Ishikawa (cell line): ENCODE measurements around the gene SLC45A3.

Experiments
- CEBPB ChIP-seq: IDR thresholded peaks from 2 replicates; pipeline ENCODE4 v1.6.1; 2012
- CREB1 ChIP-seq: IDR thresholded peaks from 2 replicates; pipeline ENCODE4 v1.6.1; 2012; ENCODE audit warnings: low read depth
- EGR1 ChIP-seq: IDR thresholded peaks from 2 replicates; pipeline ENCODE4 v1.6.1; 2012
- EP300 ChIP-seq: IDR thresholded peaks from 2 replicates; pipeline ENCODE4 v1.6.1; 2012; ENCODE audit warnings: borderline replicate concordance
- MAX ChIP-seq: IDR thresholded peaks from 2 replicates; pipeline ENCODE4 v1.6.1; 2012
- RAD21 ChIP-seq: IDR thresholded peaks from 2 replicates; pipeline ENCODE4 v1.6.1; 2012; ENCODE audit warnings: low read depth
- REST ChIP-seq: IDR thresholded peaks from 2 replicates; pipeline ENCODE4 v1.6.1; 2012; ENCODE audit warnings: low read depth, mild to moderate bottlenecking
- TEAD4 ChIP-seq: IDR thresholded peaks from 2 replicates; pipeline ENCODE4 v1.6.1; 2012
- USF1 ChIP-seq: IDR thresholded peaks from 2 replicates; pipeline ENCODE4 v1.6.1; 2012
- YY1 ChIP-seq: IDR thresholded peaks from 2 replicates; pipeline ENCODE4 v1.6.1; 2012; ENCODE audit warnings: low read depth

GRCh38 chr1:205612104-205612503, 68.2 kb downstream of the SLC45A3 start:
- no peak for TF ChIP-seq RAD21
- no peak for TF ChIP-seq CEBPB
- no peak for TF ChIP-seq YY1
- TF ChIP-seq EGR1 = no peak
- TF ChIP-seq MAX = no peak
- TF ChIP-seq EP300 = no peak
- TF ChIP-seq REST = no peak
- TF ChIP-seq CREB1 = no peak
- TF ChIP-seq USF1 = no peak
- TF ChIP-seq TEAD4 = no peak
